Measurements from ENCODE around the gene ZNF813. TPM values are rescaled to one million over a fixed set of nuclear protein-coding genes. Genes with fewer than 3 reads are reported as not detected.

The ZNF813 gene
- total and polyA plus RNA-seq, 9 of the 15 experiments (the other 6 are each of a cell fraction or from before 2014, with no cell fraction given), result 1.3 to 8.0 (median 5.3) TPM

- TF ChIP-seq ZBTB40 (IDR thresholded peaks at IDR 0.05) (no peak), ZBTB40 (CRISPR knock-in tag; IDR thresholded peaks at IDR 0.05) (no peak), ZNF274 (IDR thresholded peaks at IDR 0.05; ENCODE audit: borderline replicate concordance, low read depth, low read length) (no peak), ZBTB8A (IDR thresholded peaks at IDR 0.05; ENCODE audit: partially characterized antibody) (no peak), ATF7 (IDR thresholded peaks at IDR 0.05) (no peak), NRF1 (conservative IDR thresholded peaks at IDR 0.05 in 1 of 2, IDR thresholded peaks at IDR 0.05 in 1 of 2) (no peak), HBP1 (CRISPR knock-in tag; IDR thresholded peaks at IDR 0.05) (no peak), DACH1 (IDR thresholded peaks at IDR 0.05; ENCODE audit: partially characterized antibody) (no peak), NONO (IDR thresholded peaks at IDR 0.05; ENCODE audit: low read depth in 2 of 2, low read length in 1 of 2) (no peak), USF2 (CRISPR knock-in tag; IDR thresholded peaks at IDR 0.05) (no peak), ERF (CRISPR knock-in tag; IDR thresholded peaks at IDR 0.05) (peak; percentile 76; the same call in 1 of the 2 replicates), EGR1 (conservative IDR thresholded peaks at IDR 0.05) (no peak), HES1 (IDR thresholded peaks at IDR 0.05; ENCODE audit: low read depth) (peak; percentile 32; the same call in 1 of the 2 replicates), OTX1 (CRISPR knock-in tag; IDR thresholded peaks at IDR 0.05) (no peak), HDAC1 (IDR thresholded peaks at IDR 0.05) (no peak), TCF7L2 (IDR thresholded peaks at IDR 0.05; ENCODE audit: low read depth, low read length) (no peak), RBM22 (IDR thresholded peaks at IDR 0.05; ENCODE audit: low read depth, low read length, poor library complexity, severe bottlenecking) (no peak)
Measured at GRCh38 chr19:53517114-53517741, 49.7 kb downstream of the ZNF813 start (continued).

Data from K562 (cell line).